GM13977 (cell line): ENCODE measurements around the gene CD84.

Source experiments
- DNase-seq: peaks from one replicate; pipeline ENCODE4 v3.0.0; 2012; ENCODE audit warnings: low spot score
- CTCF ChIP-seq: IDR thresholded peaks from 2 replicates; pipeline ENCODE4 v1.5.1; 2012; ENCODE audit warnings: mild to moderate bottlenecking, control low read depth; ENCODE audit not compliant: insufficient read depth; ENCODE audit errors: extremely low read depth, missing control alignments
- in situ Hi-C: fragments of 300-500 bp; cut with MboI; formaldehyde crosslinking; loops from one replicate; pipeline ENCODE4 v1.12.0; 2022; ENCODE audit warnings: low sequenced_read_pairs, low pct_unique_long_range_greater_than_20kb, mixed read lengths, inconsistent platforms; ENCODE audit not compliant: unreplicated experiment

CD84 gene

GRCh38 chr1:160619742-160620277 is 40.5 kb upstream of the CD84 start:
- DNase-seq: no peak
- in situ Hi-C loops: no loop called here
- TF ChIP-seq CTCF: no peak

- TF ChIP-seq CTCF: peak; percentile 68
- DNase-seq: no peak
- in situ Hi-C loops: no loop called here
These were observed 39.5 kb upstream of the CD84 start for GRCh38 chr1:160618763-160619274.

- no peak for TF ChIP-seq CTCF
- in situ Hi-C loops: no loop called here
- DNase-seq: no peak
These were observed 39.0 kb upstream of the CD84 start for GRCh38 chr1:160618327-160618726.

- TF ChIP-seq CTCF: no peak
- in situ Hi-C loops: no loop called here
These were observed 36.4 kb upstream of the CD84 start for GRCh38 chr1:160615660-160616059.

GRCh38 chr1:160614410-160614809 is 35.1 kb upstream of the CD84 start:
- no peak for DNase-seq
- no peak for TF ChIP-seq CTCF
- in situ Hi-C loops: no loop called here

More at GRCh38 chr1:160615660-160616059, 36.4 kb upstream of the CD84 start:
- no peak for DNase-seq

GRCh38 chr1:160612613-160613218 is 33.4 kb upstream of the CD84 start:
- TF ChIP-seq CTCF: no peak
- in situ Hi-C loops: no loop called here
- DNase-seq: no peak
